ENCODE data around the gene TEX9. TPM values are rescaled to one million over a fixed set of nuclear protein-coding genes. Genes with fewer than 3 reads are reported as not detected.

The TEX9 gene
- total RNA-seq, 4 donors from 2014 or later, result 18.3 to 27.5 (median 24.3) TPM

GRCh38 chr15:56351957-56352506, 13.2 kb upstream of the TEX9 start:
- Histone ChIP-seq H3K9me3 (no peaks in the 10 kb centered on the region), H3K4me3 (no peak overlapping the region), H3K4me1 (no peaks in the 10 kb centered on the region), H3K27ac (no peak overlapping the region), H3K36me3 (no peaks in the 10 kb centered on the region), H3K27me3 (no peaks in the 10 kb centered on the region)
- TF ChIP-seq CTCF (IDR thresholded peaks at IDR 0.05) (no peak), POLR2A (IDR thresholded peaks at IDR 0.05) (no peak)
- no peak for DNase-seq

DNA sequence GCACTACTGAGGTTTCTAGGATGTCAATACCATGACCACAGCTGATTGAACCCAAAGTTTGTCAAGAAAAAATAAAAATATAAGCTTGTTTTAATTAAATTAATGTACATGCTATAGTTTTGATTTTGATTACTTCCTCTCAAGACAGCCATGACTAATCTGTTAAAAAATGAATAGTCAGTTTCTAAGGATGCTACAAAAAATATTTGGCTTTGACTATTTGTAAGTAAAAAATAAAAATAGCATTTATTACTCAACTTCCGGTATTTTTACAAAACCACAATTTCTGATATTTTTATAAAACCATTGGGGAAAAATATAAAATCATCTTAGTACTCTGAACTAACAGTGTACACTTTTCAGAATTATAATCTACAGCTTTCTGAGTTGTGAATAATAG, 12.1 kb upstream of the TEX9 start:
- Histone ChIP-seq H3K27ac (no peak overlapping the region), H3K36me3 (no peaks in the 10 kb centered on the region)
- DNase-seq, result no peak

DNA sequence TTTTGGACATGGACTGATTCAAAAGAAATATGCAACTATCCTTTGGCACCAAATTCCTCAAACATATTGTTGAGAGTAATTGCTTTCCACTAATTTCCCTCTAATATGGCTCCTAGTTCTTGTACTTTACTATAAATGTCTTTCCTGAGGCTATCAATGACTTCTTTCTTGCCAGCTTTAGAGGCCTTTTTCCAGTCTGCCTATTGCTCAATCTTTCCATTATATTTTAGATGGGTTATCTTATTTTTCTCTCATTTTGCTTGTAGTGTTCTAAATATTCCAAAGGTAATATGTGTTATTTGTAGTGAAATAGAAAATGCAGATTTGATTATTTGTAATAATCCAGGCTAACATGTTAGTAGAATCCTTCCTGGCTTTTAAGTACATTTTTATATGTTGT, 11.5 kb upstream of the TEX9 start:
- Histone ChIP-seq H3K27ac (no peak overlapping the region), H3K27me3 (no peaks in the 10 kb centered on the region), H3K9me3 (no peaks in the 10 kb centered on the region), H3K36me3 (no peaks in the 10 kb centered on the region), H3K4me3 (no peak overlapping the region), H3K4me1 (no peaks in the 10 kb centered on the region)
- TF ChIP-seq POLR2A (IDR thresholded peaks at IDR 0.05), result no peak
- TF ChIP-seq CTCF (IDR thresholded peaks at IDR 0.05), result no peak
- no peak for DNase-seq

More for the DNA sequence above, 12.1 kb upstream of the TEX9 start:
- TF ChIP-seq POLR2A (IDR thresholded peaks at IDR 0.05) (no peak), CTCF (IDR thresholded peaks at IDR 0.05) (no peak)
- H3K9me3 ChIP-seq, result no peaks in the 10 kb centered on the region
- H3K27me3 ChIP-seq, result no peaks in the 10 kb centered on the region
- H3K4me1 ChIP-seq, result no peaks in the 10 kb centered on the region
- no peak overlapping the region for H3K4me3 ChIP-seq

GRCh38 chr15:56356616-56357015, 8.6 kb upstream of the TEX9 start:
- Histone ChIP-seq H3K4me1 (no peaks in the 10 kb centered on the region), H3K9me3 (no peaks in the 10 kb centered on the region), H3K27ac (no peak overlapping the region), H3K27me3 (no peaks in the 10 kb centered on the region), H3K36me3 (no peaks in the 10 kb centered on the region), H3K4me3 (no peak overlapping the region)
- TF ChIP-seq CTCF (IDR thresholded peaks at IDR 0.05) (no peak), POLR2A (IDR thresholded peaks at IDR 0.05) (no peak)
- no peak for DNase-seq

GRCh38 chr15:56358604-56359003, 6.6 kb upstream of the TEX9 start:
- Histone ChIP-seq H3K36me3 (no peaks in the 10 kb centered on the region), H3K27me3 (no peaks in the 10 kb centered on the region), H3K27ac (no peak overlapping the region), H3K4me1 (no peaks in the 10 kb centered on the region), H3K4me3 (no peak overlapping the region), H3K9me3 (no peaks in the 10 kb centered on the region)
- no peak for TF ChIP-seq CTCF (IDR thresholded peaks at IDR 0.05)
- TF ChIP-seq POLR2A (IDR thresholded peaks at IDR 0.05), result no peak
- no peak for DNase-seq

DNA sequence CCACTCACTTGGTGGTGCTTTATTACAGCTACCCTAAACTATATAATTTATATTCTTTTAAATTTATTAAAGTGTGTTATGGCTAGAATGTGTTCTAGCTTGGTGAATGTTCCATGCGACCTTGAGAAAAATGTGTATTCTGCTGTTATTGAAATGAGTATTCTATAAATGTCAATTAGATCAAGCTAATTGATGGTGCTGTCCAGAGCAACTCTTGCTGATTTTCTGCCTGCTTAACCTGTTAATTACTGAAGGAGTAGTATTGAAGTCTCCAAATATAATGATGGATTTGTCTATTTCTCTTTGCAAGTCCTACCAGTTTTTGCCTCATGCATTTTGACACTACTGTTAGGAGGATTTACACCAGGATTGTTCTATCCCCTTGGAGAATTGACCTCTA, 3.2 kb upstream of the TEX9 start:
- no peak for DNase-seq
- Histone ChIP-seq H3K27me3 (no peaks in the 10 kb centered on the region), H3K4me1 (peaks cover 0 to 4% (median 0%) of the 10 kb centered on the region in 4 donors), H3K9me3 (no peaks in the 10 kb centered on the region), H3K4me3 (no peak overlapping the region), H3K36me3 (no peaks in the 10 kb centered on the region), H3K27ac (no peak overlapping the region)
- TF ChIP-seq POLR2A (IDR thresholded peaks at IDR 0.05) (no peak), CTCF (IDR thresholded peaks at IDR 0.05) (no peak)

All from Peyer's patch (tissue), 4 donors.